K562 (cell line): ENCODE measurements around the gene ADORA2B. TPM values are rescaled to one million over a fixed set of nuclear protein-coding genes. Genes with fewer than 3 reads are reported as not detected.

Experiments
- ATAC-seq: fragments of 200-7000 bp; cut with Tn5 transposase; 3 replicates; pipeline ENCODE4 v1.9.1; 2020; ENCODE audit warnings: moderate library complexity
- Bru-seq: library from RNA; stranded (reverse); fragments of 400-500 nt; gene quantifications from one replicate; lab custom pipeline; 2021; lab: Mats Ljungman, UMichigan
- BruChase-seq, 2 experiments: library from RNA; stranded (reverse); fragments of 400-500 nt; gene quantifications; one replicate each; lab custom pipeline; 2021; lab: Mats Ljungman, UMichigan
- BruUV-seq: library from RNA; stranded (reverse); fragments of 400-500 nt; replicated peaks from 2 replicates; lab custom pipeline; 2021; lab: Mats Ljungman, UMichigan
- CTCF ChIA-PET: fragments of 300-600 bp; formaldehyde crosslinking; extraction: SDS; loops from one replicate; lab custom pipeline; 2021; ENCODE audit warnings: low intra/inter-chr PET ratio; lab: Yijun Ruan, JAX
- POLR2A ChIA-PET: fragments of 300-600, 350-650 bp; sonication (Branson Sonifier 250); formaldehyde crosslinking; extraction: SDS; loops from one replicate; lab custom pipeline; 2021; ENCODE audit warnings: antibody characterized with exemption, inconsistent platforms; lab: Yijun Ruan, JAX
- DNase-seq, 4 experiments: peaks; one replicate each; pipeline versions ENCODE4 v3.0.0 to v3.0.0-alpha.2; 2011 to 2018; ENCODE audit warnings: low spot score in 3 of 4, mixed read lengths in 3 of 4; ENCODE audit errors: extremely low read depth in 1 of 4
- FAIRE-seq: peaks from 2 replicates; lab custom pipeline; 2011; peaks lifted over from hg19 to GRCh38; lab: Jason Lieb, UNC
- H2AFZ ChIP-seq: 2 replicates; pipeline ENCODE4 v1.6.0; 2011; ENCODE audit warnings: low read depth, low read length, control low read depth, inconsistent platforms
- H3K27ac ChIP-seq: fragments of 200-600 bp; 3 replicates; pipeline ENCODE4 v1.8.0; 2011; ENCODE audit warnings: low read depth, mild to moderate bottlenecking, control low read depth, inconsistent platforms, low read length, moderate library complexity, mixed read lengths; ENCODE audit errors: extremely low read depth
- H3K27me3 ChIP-seq, 2 experiments: fragments of 300-600 bp in 1 of 2; 2 replicates in 1 of 2; 3 replicates in 1 of 2; pipeline versions ENCODE4 v1.6.0 to v1.8.0; 2011; ENCODE audit warnings: inconsistent platforms in 2 of 2, low read length in 2 of 2, mild to moderate bottlenecking in 1 of 2, mixed read lengths in 1 of 2, moderate library complexity in 1 of 2; ENCODE audit not compliant: control insufficient read depth in 2 of 2, insufficient read depth in 2 of 2
- H3K36me3 ChIP-seq: fragments of 300-600 bp; 3 replicates; pipeline ENCODE4 v1.8.0; 2011; ENCODE audit warnings: mild to moderate bottlenecking, low read length, inconsistent platforms; ENCODE audit not compliant: control insufficient read depth, insufficient read depth
- H3K4me1 ChIP-seq, 2 experiments: fragments of 200-600 bp in 1 of 2; replicated peaks in 1 of 2; 2 replicates in 1 of 2; 3 replicates in 1 of 2; pipeline versions ENCODE4 v1.5.1 to v1.8.0; 2011; ENCODE audit warnings: inconsistent platforms in 2 of 2, low read length in 2 of 2, mild to moderate bottlenecking in 1 of 2, mixed read lengths in 1 of 2, moderate library complexity in 1 of 2; ENCODE audit not compliant: control insufficient read depth in 2 of 2, insufficient read depth in 2 of 2
- H3K4me2 ChIP-seq: 2 replicates; pipeline ENCODE4 v1.6.1; 2011; ENCODE audit warnings: low read length, control low read depth, inconsistent platforms, mixed read lengths; ENCODE audit not compliant: insufficient read depth
- H3K4me3 ChIP-seq: fragments of 200-600 bp; sonication (generic), shearing (Covaris generic); 2 replicates; pipeline ENCODE4 v1.5.1; 2016; ENCODE audit warnings: control low read depth, inconsistent platforms
- H3K79me2 ChIP-seq: fragments of 200-600 bp; 3 replicates; pipeline ENCODE4 v1.8.0; 2011; ENCODE audit warnings: low read length, inconsistent platforms; ENCODE audit not compliant: control insufficient read depth, insufficient read depth
- H3K9ac ChIP-seq, 2 experiments: 2 replicates each; pipeline versions ENCODE4 v1.6.0 to v1.6.1; 2011; ENCODE audit warnings: low read depth in 2 of 2, low read length in 2 of 2, control low read depth in 1 of 2, inconsistent platforms in 1 of 2, mild to moderate bottlenecking in 1 of 2, mixed read lengths in 1 of 2; ENCODE audit not compliant: insufficient read depth in 1 of 2
- H3K9me1 ChIP-seq: one replicate; pipeline ENCODE4 v1.6.0; 2011; ENCODE audit warnings: inconsistent platforms, mild to moderate bottlenecking, low read length, moderate library complexity; ENCODE audit not compliant: control insufficient read depth, insufficient read depth
- H3K9me3 ChIP-seq: replicated peaks from 2 replicates; pipeline ENCODE4 v1.5.1; 2011; ENCODE audit warnings: low read depth, low read length, inconsistent platforms; ENCODE audit not compliant: control insufficient read depth, insufficient read depth
- H4K20me1 ChIP-seq: replicated peaks from 2 replicates; pipeline ENCODE4 v1.6.1; 2011; ENCODE audit warnings: low read length, inconsistent platforms, mixed read lengths; ENCODE audit not compliant: control insufficient read depth, insufficient read depth
- BDP1 ChIP-seq: IDR thresholded peaks from 3 replicates; pipeline ENCODE4 v1.6.1; 2011; ENCODE audit not compliant: insufficient read length, insufficient read depth
- MECOM ChIP-seq: fragments of 250-450 bp; sonication (Bioruptor Pico); IDR thresholded peaks from 2 replicates; pipeline ENCODE4 v1.8.0; 2022; ENCODE audit warnings: inconsistent platforms
- SOX6 ChIP-seq: fragments of 450-650 bp; IDR thresholded peaks from 2 replicates; pipeline ENCODE4 v1.6.1; 2014; ENCODE audit warnings: mild to moderate bottlenecking
- SRSF9 ChIP-seq: fragments of 200-400 bp; formaldehyde crosslinking; IDR thresholded peaks from 2 replicates; pipeline ENCODE4 v1.6.1; 2017; ENCODE audit warnings: low read depth, low read length, borderline replicate concordance
- ZNF507 ChIP-seq: conservative IDR thresholded peaks from 2 replicates; pipeline ENCODE4 v1.6.1; 2017; ENCODE audit warnings: missing genetic modification characterization, missing compliant biosample characterization
- WGBS: fragments of 100-300 bp; shearing (Covaris generic); methylation state at CpG from one replicate; pipeline ENCODE4 v1.1.6; 2016; ENCODE audit warnings: low coverage, mixed read lengths; ENCODE audit not compliant: insufficient coverage; ENCODE audit errors: missing lambda C conversion rate; 5-methylcytosine and 5-hydroxymethylcytosine counted together
- in situ Hi-C: fragments of 300-500 bp; cut with MboI; formaldehyde crosslinking; loops from 4 replicates; pipeline ENCODE4 v1.15.0; 2018; ENCODE audit warnings: inconsistent platforms, mixed read lengths
- intact Hi-C: fragments of 100-400 bp; cut with micrococcal nuclease; formaldehyde crosslinking; loops from 2 replicates; pipeline ENCODE4 v1.14.2; 2022
- long read RNA-seq, 3 experiments: library from polyadenylated mRNA in 2 of 3; library from RNA in 1 of 3; unstranded in 2 of 3; stranded (forward) in 1 of 3; transcript quantifications; one replicate each; pipeline ENCODE4 v2.0.0, GENCODE V29; 2019 to 2022
- polyA minus RNA-seq, 3 experiments: library from RNA; depleted of rRNA, polyadenylated mRNA; stranded (reverse); fragments of >200 nt; gene quantifications; 2 replicates each; pipeline ENCODE4 v1.2.3, GENCODE V29; 2011
- polyA plus RNA-seq, 8 experiments: library from polyadenylated mRNA; depleted of rRNA in 4 of 8; stranded (reverse) in 5 of 8; unstranded in 3 of 8; fragments of >200 nt; fragmentation: Nextera tagmentation in 2 of 8; fragmentation: Illumina TruSeq in 1 of 8; extraction: Ambion mirVana in 2 of 8; extraction: Trizol in 1 of 8; gene quantifications; 2 replicates each; pipeline versions ENCODE4 v1.2.1 to v1.2.3, GENCODE V29; 2011 to 2014; ENCODE audit warnings: inconsistent platforms in 1 of 8, missing spikeins in 1 of 8
- total RNA-seq, 7 experiments: library from RNA; depleted of rRNA in 6 of 7; stranded (reverse); fragments of >200 nt in 6 of 7; fragmentation: Illumina TruSeq in 2 of 7; extraction: Trizol in 2 of 7; gene quantifications; 2 replicates each; pipeline versions ENCODE4 v1.2.1 to v1.2.3, GENCODE V29; 2011 to 2021; ENCODE audit warnings: low replicate concordance in 1 of 7
- TF ChIP-seq, protein P1 (sequence below): sonication (generic); formaldehyde crosslinking; IDR thresholded peaks from 2 replicates; pipeline ENCODE4 v1.8.0; 2022; ENCODE audit warnings: missing genetic modification reagents, mild to moderate bottlenecking, borderline replicate concordance
- TF ChIP-seq, protein P2 (sequence below): fragments of 250-450 bp; sonication (Bioruptor Pico); IDR thresholded peaks from 2 replicates; pipeline ENCODE4 v1.5.0; 2022; ENCODE audit warnings: mild to moderate bottlenecking
- TF ChIP-seq, protein P3 (sequence below): IDR thresholded peaks from 3 replicates; pipeline ENCODE4 v1.6.1; 2011; ENCODE audit warnings: borderline replicate concordance, mild to moderate bottlenecking, moderate library complexity; ENCODE audit not compliant: insufficient read length; ENCODE audit errors: extremely low read depth

The ADORA2B gene
- total RNA-seq (2011; cell fraction: chromatin; rRNA removed; ENCODE audit: low replicate concordance), result 21.3 and 28.9 TPM in 2 replicates
- total RNA-seq (2011; cell fraction: nucleolus; rRNA removed), result 24.9 and 28.0 TPM in 2 replicates
- total RNA-seq (2011; cell fraction: nucleoplasm; rRNA removed), result 20.6 and 25.3 TPM in 2 replicates
- total RNA-seq (2014; rRNA removed) (10.5 and 15.7 TPM in 2 replicates), total RNA-seq (2014; rRNA removed; fragmentation: Illumina TruSeq; extraction: Trizol) (9.4 and 10.8 TPM in 2 replicates), total RNA-seq (2015; rRNA removed; fragmentation: Illumina TruSeq; extraction: Trizol) (7.9 and 9.0 TPM in 2 replicates), total RNA-seq (2021) (10.7 and 12.2 TPM in 2 replicates), polyA plus RNA-seq (2011; rRNA removed) (13.7 and 16.6 TPM in 2 replicates), polyA plus RNA-seq (2014; fragmentation: Illumina TruSeq; extraction: Trizol) (9.2 and 10.5 TPM in 2 replicates), polyA plus RNA-seq (2014; fragmentation: Nextera tagmentation; extraction: Ambion mirVana) (1 to 10 TPM; 6.4 to 9.2 TPM), polyA plus RNA-seq (2014; rRNA removed) (12.7 and 13.7 TPM in 2 replicates), polyA minus RNA-seq (2011; rRNA and poly(A)+ RNA removed) (12.5 and 14.5 TPM in 2 replicates), Bru-seq, nascent RNA (percentile 64 among the genes with signal in this experiment), BruChase-seq, experiment 1, labeled RNA remaining after a 2-hour chase (percentile 62 among the genes with signal in this experiment), BruChase-seq, experiment 2, labeled RNA remaining after a 6-hour chase (percentile 63 among the genes with signal in this experiment)
- polyA plus RNA-seq (2011; cell fraction: cytosol; rRNA removed), result 18.2 and 33.7 TPM in 2 replicates
- 7.3 and 8.3 TPM in 2 replicates for polyA plus RNA-seq (2011; cell fraction: nucleus; rRNA removed)
- 7.2 and 8.8 TPM in 2 replicates for polyA plus RNA-seq (2012)
- polyA minus RNA-seq (2011; cell fraction: cytosol; rRNA and poly(A)+ RNA removed), result 8.0 and 10.0 TPM in 2 replicates
- 5.8 and 9.1 TPM in 2 replicates for polyA minus RNA-seq (2011; cell fraction: nucleus; rRNA and poly(A)+ RNA removed)
- long read RNA-seq, experiment 1, transcript ADORA2B-201 (2 exons, 1,735 nt), result major isoform, 36 of 43 reads
- long read RNA-seq, experiment 1, partial matches to known transcripts, result 0 of 43 reads
- long read RNA-seq, experiment 1, other reads (novel, unspliced or antisense), result 5 of 43 reads
- long read RNA-seq, experiment 2, transcript ADORA2B-201 (2 exons, 1,735 nt), result major isoform, 8 of 16 reads
- long read RNA-seq, experiment 2, partial matches to known transcripts, result 0 of 16 reads
- long read RNA-seq, experiment 2, other reads (novel, unspliced or antisense), result 4 of 16 reads
- long read RNA-seq, experiment 3, transcript ADORA2B-201 (2 exons, 1,735 nt), result major isoform, 5 of 7 reads
- long read RNA-seq, experiment 3, partial matches to known transcripts, result 0 of 7 reads
- long read RNA-seq, experiment 3, other reads (novel, unspliced or antisense), result 2 of 7 reads

DNA sequence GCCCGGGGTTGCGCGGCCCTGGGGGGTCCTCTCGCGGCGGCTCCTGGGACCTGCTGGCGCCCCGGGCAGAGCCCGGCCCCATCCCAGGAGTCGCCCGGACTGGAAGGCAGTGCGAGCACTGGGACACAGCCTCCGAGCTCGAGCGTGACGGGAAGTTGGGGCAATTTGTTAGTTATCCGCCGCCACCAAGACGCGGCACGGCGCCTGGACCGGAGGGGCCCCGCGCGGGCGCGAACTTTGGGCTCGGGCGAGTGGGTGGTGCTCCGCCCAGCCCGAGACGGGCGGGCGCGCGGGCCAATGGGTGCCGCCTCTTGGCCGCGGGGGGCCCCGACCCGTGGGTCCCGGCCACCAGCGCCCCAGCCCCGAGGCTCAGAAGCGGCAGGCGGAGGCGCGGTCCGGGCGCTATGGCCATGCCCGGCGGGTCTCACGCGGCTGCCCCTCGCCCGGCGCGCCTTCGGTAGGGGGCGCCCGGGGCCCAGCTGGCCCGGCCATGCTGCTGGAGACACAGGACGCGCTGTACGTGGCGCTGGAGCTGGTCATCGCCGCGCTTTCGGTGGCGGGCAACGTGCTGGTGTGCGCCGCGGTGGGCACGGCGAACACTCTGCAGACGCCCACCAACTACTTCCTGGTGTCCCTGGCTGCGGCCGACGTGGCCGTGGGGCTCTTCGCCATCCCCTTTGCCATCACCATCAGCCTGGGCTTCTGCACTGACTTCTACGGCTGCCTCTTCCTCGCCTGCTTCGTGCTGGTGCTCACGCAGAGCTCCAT lies at the start of gene ADORA2B:
Gene ADORA2B (plus strand): TSS at position 372 of the 768 bp plus-strand sequence. CDS start 119 bp downstream, at position 491.
- DNase-seq, result peak; percentile 74 to 95 (median 90)
- Histone ChIP-seq H3K27ac (peak within 1 kb of the TSS; percentile 70), H2AFZ (peak within 1 kb of the TSS; percentile 86), H3K9ac (peak within 1 kb of the TSS; percentile 77 to 97), H3K9me1 (no peaks in the 10 kb centered on the region), H3K4me2 (peak within 1 kb of the TSS; percentile 90), H3K4me1 (peaks cover 16 to 36% of the 10 kb centered on the region in 2 experiments; a peak in 4 of 5 replicates), H3K4me3 (peak within 1 kb of the TSS; percentile 61), H3K27me3 (no peaks in the 10 kb centered on the region), H3K9me3 (no peaks in the 10 kb centered on the region), H3K36me3 (no peaks in the 10 kb centered on the region), H3K79me2 (peaks cover 34% of the 10 kb centered on the region), H4K20me1 (no peaks in the 10 kb centered on the region)
- no TSS peak for BruUV-seq
- ATAC-seq, result peak; percentile 86
- in situ Hi-C loops, result loop anchor here (10.0 kb wide), 2 partner anchors 50 to 110 kb away; partner anchors contain the start of genes TTC19 and ZSWIM7
- intact Hi-C loops, result loop anchor here (1.0 to 5.0 kb wide), 3 partner anchors 37 to 118 kb away; no protein-coding TSS in a partner anchor
- FAIRE-seq, result no peak
- CTCF ChIA-PET, result interaction anchor here (0.6 to 2.2 kb wide), 5 partner anchors 14 to 271 kb away, joined by 3 to 12 read pairs (median 4); no protein-coding TSS in a partner anchor
- 0% methylated on average over 39 of the region's 88 CpGs for WGBS
- POLR2A ChIA-PET, result interaction anchor here (0.6 to 2.9 kb wide), 10 partner anchors 9 to 114 kb away, joined by 3 to 14 read pairs (median 3); partner anchors contain the start of genes TTC19 and ZSWIM7
- TF ChIP-seq, protein P1, sequence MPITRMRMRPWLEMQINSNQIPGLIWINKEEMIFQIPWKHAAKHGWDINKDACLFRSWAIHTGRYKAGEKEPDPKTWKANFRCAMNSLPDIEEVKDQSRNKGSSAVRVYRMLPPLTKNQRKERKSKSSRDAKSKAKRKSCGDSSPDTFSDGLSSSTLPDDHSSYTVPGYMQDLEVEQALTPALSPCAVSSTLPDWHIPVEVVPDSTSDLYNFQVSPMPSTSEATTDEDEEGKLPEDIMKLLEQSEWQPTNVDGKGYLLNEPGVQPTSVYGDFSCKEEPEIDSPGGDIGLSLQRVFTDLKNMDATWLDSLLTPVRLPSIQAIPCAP (CRISPR knock-in tag), result no peak
- TF ChIP-seq ZNF507 (tag) (no peak), SRSF9 (no peak), MECOM (CRISPR knock-in tag) (no peak), SOX6 (no peak), BDP1 (no peak)
- TF ChIP-seq, protein P2, sequence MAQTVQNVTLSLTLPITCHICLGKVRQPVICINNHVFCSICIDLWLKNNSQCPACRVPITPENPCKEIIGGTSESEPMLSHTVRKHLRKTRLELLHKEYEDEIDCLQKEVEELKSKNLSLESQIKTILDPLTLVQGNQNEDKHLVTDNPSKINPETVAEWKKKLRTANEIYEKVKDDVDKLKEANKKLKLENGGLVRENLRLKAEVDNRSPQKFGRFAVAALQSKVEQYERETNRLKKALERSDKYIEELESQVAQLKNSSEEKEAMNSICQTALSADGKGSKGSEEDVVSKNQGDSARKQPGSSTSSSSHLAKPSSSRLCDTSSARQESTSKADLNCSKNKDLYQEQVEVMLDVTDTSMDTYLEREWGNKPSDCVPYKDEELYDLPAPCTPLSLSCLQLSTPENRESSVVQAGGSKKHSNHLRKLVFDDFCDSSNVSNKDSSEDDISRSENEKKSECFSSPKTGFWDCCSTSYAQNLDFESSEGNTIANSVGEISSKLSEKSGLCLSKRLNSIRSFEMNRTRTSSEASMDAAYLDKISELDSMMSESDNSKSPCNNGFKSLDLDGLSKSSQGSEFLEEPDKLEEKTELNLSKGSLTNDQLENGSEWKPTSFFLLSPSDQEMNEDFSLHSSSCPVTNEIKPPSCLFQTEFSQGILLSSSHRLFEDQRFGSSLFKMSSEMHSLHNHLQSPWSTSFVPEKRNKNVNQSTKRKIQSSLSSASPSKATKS (CRISPR knock-in tag), result no peak
- TF ChIP-seq, protein P3, sequence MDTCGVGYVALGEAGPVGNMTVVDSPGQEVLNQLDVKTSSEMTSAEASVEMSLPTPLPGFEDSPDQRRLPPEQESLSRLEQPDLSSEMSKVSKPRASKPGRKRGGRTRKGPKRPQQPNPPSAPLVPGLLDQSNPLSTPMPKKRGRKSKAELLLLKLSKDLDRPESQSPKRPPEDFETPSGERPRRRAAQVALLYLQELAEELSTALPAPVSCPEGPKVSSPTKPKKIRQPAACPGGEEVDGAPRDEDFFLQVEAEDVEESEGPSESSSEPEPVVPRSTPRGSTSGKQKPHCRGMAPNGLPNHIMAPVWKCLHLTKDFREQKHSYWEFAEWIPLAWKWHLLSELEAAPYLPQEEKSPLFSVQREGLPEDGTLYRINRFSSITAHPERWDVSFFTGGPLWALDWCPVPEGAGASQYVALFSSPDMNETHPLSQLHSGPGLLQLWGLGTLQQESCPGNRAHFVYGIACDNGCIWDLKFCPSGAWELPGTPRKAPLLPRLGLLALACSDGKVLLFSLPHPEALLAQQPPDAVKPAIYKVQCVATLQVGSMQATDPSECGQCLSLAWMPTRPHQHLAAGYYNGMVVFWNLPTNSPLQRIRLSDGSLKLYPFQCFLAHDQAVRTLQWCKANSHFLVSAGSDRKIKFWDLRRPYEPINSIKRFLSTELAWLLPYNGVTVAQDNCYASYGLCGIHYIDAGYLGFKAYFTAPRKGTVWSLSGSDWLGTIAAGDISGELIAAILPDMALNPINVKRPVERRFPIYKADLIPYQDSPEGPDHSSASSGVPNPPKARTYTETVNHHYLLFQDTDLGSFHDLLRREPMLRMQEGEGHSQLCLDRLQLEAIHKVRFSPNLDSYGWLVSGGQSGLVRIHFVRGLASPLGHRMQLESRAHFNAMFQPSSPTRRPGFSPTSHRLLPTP, result no peak
